HG03039 (cell line): Measurements from ENCODE around the gene CNGB1.
"Not testable (repeated sequence)": the region's sequence is repeated elsewhere in the genome, so short reads cannot be mapped to it uniquely, and the experiment has no call there.

Experiments
- ATAC-seq: cut with Tn5 transposase; IDR thresholded peaks from one replicate; pipeline ENCODE4 v1.9.1; 2021; ENCODE audit warnings: mild to moderate bottlenecking, moderate library complexity; ENCODE audit not compliant: unreplicated experiment

CNGB1 gene

GRCh38 chr16:57938484-57938883 is 32.4 kb downstream of the CNGB1 start:
- ATAC-seq, result no peak

- no peak for ATAC-seq
Observed at GRCh38 chr16:57937861-57938260, 33.1 kb downstream of the CNGB1 start.

GRCh38 chr16:57935904-57936303 is 35.0 kb downstream of the CNGB1 start:
- no peak for ATAC-seq

- no peak for ATAC-seq
Observed at GRCh38 chr16:57930533-57930932, 40.4 kb downstream of the CNGB1 start.

- no peak for ATAC-seq
Observed at GRCh38 chr16:57929250-57929649, 41.7 kb downstream of the CNGB1 start.

- no peak for ATAC-seq
Observed at GRCh38 chr16:57926041-57926440, 44.9 kb downstream of the CNGB1 start.

- no peak for ATAC-seq
Observed at GRCh38 chr16:57925310-57925709, 45.6 kb downstream of the CNGB1 start.

- no peak for ATAC-seq
Observed at GRCh38 chr16:57924514-57924913, 46.4 kb downstream of the CNGB1 start.

- ATAC-seq, result no peak
Observed at GRCh38 chr16:57923841-57924240, 47.1 kb downstream of the CNGB1 start.

- no peak for ATAC-seq
Observed at GRCh38 chr16:57923418-57923817, 47.5 kb downstream of the CNGB1 start.

GRCh38 chr16:57920880-57921229 is 50.1 kb downstream of the CNGB1 start:
- no peak for ATAC-seq

- ATAC-seq, result no peak
Observed at GRCh38 chr16:57920215-57920879, 50.6 kb downstream of the CNGB1 start.

GRCh38 chr16:57918994-57919393 is 51.9 kb downstream of the CNGB1 start:
- no peak for ATAC-seq

GRCh38 chr16:57918444-57918843 is 52.5 kb downstream of the CNGB1 start:
- no peak for ATAC-seq

- not testable (repeated sequence) for ATAC-seq
Observed at GRCh38 chr16:57917929-57918328, 53.0 kb downstream of the CNGB1 start.

- ATAC-seq, result not testable (repeated sequence)
Observed at GRCh38 chr16:57917489-57917888, 53.4 kb downstream of the CNGB1 start.

GRCh38 chr16:57916735-57917438 is 54.0 kb downstream of the CNGB1 start:
- ATAC-seq, result no peak

- no peak for ATAC-seq
Observed at GRCh38 chr16:57915811-57916488, 55.0 kb downstream of the CNGB1 start.

- ATAC-seq, result no peak
Observed at GRCh38 chr16:57915267-57915666, 55.7 kb downstream of the CNGB1 start.

GRCh38 chr16:57914244-57915173 is 56.4 kb downstream of the CNGB1 start:
- ATAC-seq, result no peak
